ENCODE measurements around the gene SURF2.

DNA sequence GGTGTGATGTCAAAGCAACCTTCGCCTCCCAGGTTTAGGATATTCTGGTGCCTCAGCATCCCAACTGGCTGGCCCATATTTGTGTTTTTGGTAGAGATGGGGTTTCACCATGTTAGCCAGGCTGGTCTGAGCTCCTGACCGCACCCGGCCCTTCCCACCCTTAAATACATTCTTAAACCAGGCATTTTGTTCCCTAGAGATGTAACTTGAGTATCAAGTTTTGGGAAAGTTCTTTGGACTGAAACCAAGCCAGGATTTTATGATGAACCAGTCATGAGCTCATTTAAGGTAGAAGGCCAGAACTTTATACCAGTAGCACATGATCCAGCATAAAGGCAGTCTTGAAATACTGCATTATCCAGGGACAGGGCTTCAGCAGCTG lies 4.8 kb upstream of the SURF2 start:
- TF ChIP-seq, protein P1, sequence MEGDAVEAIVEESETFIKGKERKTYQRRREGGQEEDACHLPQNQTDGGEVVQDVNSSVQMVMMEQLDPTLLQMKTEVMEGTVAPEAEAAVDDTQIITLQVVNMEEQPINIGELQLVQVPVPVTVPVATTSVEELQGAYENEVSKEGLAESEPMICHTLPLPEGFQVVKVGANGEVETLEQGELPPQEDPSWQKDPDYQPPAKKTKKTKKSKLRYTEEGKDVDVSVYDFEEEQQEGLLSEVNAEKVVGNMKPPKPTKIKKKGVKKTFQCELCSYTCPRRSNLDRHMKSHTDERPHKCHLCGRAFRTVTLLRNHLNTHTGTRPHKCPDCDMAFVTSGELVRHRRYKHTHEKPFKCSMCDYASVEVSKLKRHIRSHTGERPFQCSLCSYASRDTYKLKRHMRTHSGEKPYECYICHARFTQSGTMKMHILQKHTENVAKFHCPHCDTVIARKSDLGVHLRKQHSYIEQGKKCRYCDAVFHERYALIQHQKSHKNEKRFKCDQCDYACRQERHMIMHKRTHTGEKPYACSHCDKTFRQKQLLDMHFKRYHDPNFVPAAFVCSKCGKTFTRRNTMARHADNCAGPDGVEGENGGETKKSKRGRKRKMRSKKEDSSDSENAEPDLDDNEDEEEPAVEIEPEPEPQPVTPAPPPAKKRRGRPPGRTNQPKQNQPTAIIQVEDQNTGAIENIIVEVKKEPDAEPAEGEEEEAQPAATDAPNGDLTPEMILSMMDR (IDR thresholded peaks at IDR 0.05 in 2 of 3, conservative IDR thresholded peaks at IDR 0.05 in 1 of 3; ENCODE audit: borderline replicate concordance in 1 of 3, insufficient read depth in 1 of 3, low read depth in 2 of 3, low read length in 2 of 3): no peak
- no peak for TF ChIP-seq EZH2 (IDR thresholded peaks at IDR 0.05)
- no peak for TF ChIP-seq POLR2AphosphoS5 (IDR thresholded peaks at IDR 0.05; ENCODE audit: low read depth, low read length)
- TF ChIP-seq EGR1 (IDR thresholded peaks at IDR 0.05; ENCODE audit: low read depth): no peak
- TF ChIP-seq, protein P2, sequence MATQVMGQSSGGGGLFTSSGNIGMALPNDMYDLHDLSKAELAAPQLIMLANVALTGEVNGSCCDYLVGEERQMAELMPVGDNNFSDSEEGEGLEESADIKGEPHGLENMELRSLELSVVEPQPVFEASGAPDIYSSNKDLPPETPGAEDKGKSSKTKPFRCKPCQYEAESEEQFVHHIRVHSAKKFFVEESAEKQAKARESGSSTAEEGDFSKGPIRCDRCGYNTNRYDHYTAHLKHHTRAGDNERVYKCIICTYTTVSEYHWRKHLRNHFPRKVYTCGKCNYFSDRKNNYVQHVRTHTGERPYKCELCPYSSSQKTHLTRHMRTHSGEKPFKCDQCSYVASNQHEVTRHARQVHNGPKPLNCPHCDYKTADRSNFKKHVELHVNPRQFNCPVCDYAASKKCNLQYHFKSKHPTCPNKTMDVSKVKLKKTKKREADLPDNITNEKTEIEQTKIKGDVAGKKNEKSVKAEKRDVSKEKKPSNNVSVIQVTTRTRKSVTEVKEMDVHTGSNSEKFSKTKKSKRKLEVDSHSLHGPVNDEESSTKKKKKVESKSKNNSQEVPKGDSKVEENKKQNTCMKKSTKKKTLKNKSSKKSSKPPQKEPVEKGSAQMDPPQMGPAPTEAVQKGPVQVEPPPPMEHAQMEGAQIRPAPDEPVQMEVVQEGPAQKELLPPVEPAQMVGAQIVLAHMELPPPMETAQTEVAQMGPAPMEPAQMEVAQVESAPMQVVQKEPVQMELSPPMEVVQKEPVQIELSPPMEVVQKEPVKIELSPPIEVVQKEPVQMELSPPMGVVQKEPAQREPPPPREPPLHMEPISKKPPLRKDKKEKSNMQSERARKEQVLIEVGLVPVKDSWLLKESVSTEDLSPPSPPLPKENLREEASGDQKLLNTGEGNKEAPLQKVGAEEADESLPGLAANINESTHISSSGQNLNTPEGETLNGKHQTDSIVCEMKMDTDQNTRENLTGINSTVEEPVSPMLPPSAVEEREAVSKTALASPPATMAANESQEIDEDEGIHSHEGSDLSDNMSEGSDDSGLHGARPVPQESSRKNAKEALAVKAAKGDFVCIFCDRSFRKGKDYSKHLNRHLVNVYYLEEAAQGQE (IDR thresholded peaks at IDR 0.05; ENCODE audit: low read depth): no peak
- TF ChIP-seq RAD21 (IDR thresholded peaks at IDR 0.05; ENCODE audit: low read depth): no peak
- TF ChIP-seq ZFX (IDR thresholded peaks at IDR 0.05): no peak
- TF ChIP-seq, protein P3, sequence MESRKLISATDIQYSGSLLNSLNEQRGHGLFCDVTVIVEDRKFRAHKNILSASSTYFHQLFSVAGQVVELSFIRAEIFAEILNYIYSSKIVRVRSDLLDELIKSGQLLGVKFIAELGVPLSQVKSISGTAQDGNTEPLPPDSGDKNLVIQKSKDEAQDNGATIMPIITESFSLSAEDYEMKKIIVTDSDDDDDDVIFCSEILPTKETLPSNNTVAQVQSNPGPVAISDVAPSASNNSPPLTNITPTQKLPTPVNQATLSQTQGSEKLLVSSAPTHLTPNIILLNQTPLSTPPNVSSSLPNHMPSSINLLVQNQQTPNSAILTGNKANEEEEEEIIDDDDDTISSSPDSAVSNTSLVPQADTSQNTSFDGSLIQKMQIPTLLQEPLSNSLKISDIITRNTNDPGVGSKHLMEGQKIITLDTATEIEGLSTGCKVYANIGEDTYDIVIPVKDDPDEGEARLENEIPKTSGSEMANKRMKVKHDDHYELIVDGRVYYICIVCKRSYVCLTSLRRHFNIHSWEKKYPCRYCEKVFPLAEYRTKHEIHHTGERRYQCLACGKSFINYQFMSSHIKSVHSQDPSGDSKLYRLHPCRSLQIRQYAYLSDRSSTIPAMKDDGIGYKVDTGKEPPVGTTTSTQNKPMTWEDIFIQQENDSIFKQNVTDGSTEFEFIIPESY (IDR thresholded peaks at IDR 0.05; ENCODE audit: extremely low read depth, insufficient replicate concordance, low read length): no peak
- TF ChIP-seq SP1 (IDR thresholded peaks at IDR 0.05; ENCODE audit: low read depth): no peak
- no peak for TF ChIP-seq CBX3 (IDR thresholded peaks at IDR 0.05; ENCODE audit: low read depth)
- TF ChIP-seq, protein P4, sequence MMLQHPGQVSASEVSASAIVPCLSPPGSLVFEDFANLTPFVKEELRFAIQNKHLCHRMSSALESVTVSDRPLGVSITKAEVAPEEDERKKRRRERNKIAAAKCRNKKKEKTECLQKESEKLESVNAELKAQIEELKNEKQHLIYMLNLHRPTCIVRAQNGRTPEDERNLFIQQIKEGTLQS (IDR thresholded peaks at IDR 0.05): no peak
- no peak for TF ChIP-seq JUND (IDR thresholded peaks at IDR 0.05)
